HTR-8/SVneo (cell line): Measurements from ENCODE around the gene ANKRD44.

Source experiments
- DNase-seq: peaks from one replicate; pipeline ENCODE4 v3.0.0; 2011; ENCODE audit warnings: low spot score, mixed read lengths; ENCODE audit not compliant: insufficient read length
- FAIRE-seq: peaks from 2 replicates; lab custom pipeline; 2011; peaks lifted over from hg19 to GRCh38; lab: Jason Lieb, UNC

Gene ANKRD44

DNA sequence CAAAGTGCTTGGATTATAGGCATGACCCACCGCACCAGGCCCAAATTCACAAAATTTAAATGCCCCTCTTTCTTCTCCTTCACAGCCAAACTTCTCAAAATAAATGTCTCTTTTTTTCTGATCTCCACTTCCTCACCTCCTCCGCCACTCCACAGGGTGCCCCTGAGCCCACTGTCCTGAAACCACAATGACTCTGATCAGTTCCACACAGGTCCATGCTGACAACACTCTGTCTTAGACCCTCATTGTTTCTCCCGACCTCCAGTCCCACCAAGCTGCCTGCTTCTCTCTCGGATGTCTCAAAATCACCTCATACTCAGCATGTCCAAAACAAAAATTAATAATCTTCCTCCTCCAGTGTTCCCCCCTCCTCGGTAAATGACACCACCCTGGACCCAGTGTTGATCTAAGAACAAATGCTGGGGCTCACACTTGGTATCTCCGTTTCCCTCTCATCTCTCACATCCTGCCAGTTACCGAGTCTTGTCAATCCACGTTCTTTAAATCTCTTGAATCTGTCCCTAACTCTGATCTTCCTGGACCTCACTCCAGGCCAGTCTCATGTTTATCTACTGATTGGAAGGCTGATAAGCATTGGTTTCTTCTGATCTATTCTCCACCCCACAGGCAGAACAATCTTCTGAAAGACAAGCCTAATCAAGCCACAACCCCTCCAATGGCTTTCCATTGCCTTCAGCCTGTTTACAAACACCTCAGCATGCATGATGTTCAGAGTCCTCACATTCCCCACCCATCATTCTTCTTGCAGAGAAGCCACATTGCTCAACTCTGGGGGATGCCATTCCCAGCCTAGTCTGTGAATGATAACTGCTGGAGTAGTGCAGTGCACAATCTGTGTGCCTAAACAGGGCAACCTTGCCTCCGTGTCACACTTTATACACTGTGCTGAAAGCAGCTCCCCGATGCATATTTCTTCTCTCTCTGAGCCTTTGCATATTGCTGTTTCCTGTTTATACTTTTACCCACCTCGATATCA lies 12.4 kb upstream of the ANKRD44 start:
- FAIRE-seq, result no peak
- DNase-seq, result no peak

DNA sequence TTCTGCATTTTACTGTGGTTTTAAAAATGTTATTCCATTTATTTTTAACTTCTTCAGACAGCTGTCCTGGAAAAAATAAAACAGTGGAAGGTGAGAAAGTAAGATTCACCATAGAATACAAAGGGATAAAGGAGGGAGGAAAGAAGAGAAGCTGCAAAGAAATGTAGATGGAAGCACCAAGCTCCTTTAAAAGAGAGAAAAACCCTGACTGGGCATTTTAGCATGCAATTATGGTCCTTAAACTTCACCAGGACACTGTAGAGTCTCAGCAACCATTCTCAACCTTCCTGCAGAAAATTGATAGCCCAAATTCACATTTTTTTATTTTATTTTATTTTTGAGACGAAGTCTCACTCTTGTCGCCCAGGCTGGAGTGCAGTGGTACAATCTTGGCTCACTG lies 11.6 kb upstream of the ANKRD44 start:
- FAIRE-seq (no peak), DNase-seq (no peak)

DNA sequence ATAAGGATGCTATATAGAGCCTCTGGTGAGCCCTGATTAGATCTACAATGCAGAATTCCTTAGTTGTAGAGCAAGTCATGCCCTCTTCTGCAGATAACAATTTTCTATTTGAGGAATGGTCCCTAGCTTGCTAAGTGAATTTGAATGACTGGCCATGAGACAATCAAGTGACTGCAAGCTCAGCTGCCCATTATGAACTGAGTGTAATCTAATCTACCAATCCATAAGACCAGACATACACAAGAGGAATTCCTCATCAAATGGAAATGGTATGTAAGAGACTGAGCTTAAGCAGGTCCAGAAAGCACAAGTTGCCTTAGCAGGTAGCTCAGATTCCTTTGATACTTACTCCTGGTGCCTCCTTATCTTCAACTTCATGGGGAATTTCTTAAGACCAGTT lies 4.8 kb upstream of the ANKRD44 start:
- no peak for FAIRE-seq

DNA sequence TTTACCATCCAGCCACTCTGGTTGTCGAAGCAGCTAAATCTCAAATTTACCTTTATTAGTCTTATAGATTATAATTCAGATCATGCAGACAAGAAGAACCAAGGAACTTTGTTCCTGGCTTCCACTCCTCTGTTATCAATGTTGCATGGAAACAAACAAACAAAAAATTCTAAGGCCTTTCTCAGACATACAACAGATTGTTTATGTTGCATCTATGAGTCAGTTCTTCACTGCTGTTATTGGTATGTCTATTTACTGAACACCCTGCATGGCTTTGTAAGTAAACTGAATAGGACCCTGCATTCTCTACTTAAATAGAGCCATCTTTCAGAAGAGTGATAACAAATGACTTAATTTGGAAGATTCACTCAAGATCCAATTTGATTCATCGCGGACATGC lies 1.6 kb upstream of the ANKRD44 start:
- DNase-seq, result no peak
- FAIRE-seq, result no peak

More for the DNA sequence above, 4.8 kb upstream of the ANKRD44 start:
- DNase-seq, result no peak

DNA sequence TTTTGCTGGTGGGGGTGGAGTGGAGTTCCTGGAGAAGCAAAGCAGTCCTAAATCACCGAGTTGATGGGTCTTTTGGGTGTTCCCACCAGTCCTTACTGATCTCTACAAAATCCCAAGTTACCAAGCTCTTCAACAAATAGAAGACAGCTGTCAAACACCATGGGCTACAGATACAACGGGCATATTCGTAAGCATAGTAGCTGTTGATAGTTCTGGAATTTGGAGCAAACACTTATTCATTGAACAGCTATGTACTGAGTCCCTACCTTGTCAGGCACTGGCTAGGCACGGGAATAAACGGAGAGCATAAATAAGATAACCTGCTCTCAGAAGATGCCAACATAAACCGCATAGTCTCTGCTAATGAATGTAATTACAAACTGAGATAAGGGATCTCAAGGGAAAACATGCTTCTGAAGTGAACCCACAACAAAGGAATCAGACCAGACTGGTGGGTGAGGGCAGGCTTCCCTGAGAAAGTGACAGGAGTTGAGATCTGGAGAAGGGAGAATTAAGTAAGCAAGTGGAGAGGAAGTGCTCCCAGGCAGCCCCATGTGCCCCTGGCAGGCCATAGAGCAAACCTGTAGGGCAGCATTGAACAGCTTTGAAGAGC lies 947 bp upstream of the ANKRD44 start:
- DNase-seq (no peak), FAIRE-seq (no peak)

DNA sequence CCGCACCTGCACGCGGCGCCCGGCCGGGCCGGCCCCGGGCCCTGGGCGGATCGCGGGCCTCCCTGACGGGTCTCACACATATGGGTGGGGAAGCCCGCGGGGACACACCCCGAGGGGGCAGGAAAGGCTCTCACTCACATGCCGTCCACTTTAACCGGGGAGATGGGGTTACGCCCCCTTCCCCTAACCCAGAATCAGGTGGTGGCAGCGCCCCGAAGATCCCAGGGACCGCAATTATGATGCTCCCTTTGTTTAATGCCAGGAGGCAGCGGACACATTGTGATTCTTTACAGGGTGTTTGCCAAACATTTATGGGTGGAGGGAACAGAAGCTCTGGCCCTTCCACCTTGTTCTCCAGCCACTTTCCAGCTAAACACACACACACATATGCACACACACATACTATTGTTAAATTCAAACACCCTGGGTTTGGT lies 424 bp upstream of the ANKRD44 start:
- peak; percentile 11 for DNase-seq
- FAIRE-seq, result no peak

DNA sequence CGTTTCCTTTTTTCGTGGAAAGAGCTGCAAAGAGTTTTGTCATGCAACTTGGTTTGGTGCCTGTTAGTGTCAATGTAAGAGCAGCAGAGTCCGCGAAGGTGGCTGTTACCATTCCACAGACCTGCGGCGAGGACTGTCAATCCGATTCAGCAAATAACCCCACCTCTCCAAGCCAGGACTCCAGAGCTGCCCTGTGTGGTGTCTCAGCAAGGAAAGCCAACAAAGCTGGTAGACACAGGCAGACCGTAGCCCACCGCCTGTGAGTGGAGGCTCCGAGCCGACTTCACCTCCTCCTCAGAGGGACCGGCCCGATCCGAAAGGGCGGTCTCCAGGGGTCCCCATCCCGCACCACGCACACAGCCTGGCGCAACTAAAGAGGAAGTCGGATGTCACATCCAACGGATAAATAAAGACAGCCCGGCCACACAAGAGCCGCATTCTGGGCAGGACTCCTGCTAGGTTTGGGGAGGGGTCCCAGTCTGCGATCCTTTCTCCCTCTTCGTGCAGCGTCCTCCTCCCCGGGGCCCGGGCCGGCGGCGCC lies 819 bp downstream of the ANKRD44 start:
- DNase-seq (no peak), FAIRE-seq (no peak)

DNA sequence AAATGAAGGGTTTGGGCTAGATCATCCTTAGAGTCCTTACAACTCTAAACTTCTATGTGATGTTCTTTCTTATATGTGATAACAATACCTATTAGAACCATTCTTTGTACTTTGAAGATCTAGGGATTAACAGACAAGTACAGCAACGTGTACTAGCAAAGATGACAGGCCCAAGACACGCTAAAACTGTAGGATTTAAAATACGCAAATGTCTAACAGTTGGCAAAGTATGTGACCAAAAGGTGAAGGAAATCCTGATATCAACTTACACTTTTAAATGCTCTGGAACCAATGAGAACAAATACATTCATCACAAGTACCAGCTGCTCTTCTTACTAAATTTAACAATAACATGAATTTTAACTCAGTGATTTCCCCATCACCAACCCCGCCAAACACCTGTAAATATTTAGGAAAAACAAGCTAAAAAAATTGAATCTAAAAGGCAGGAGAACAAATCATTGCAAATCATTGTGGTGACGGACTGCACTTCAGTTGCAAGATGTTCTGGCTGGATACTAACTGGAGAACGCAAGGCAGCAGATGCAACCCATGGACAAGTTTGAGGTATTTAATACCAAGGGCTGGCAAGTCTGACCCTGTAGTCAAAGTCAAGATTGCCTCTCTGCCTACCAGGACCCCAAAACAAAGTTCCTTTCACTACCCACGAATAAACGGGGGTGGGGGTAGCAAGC lies 1.4 kb downstream of the ANKRD44 start:
- FAIRE-seq (no peak), DNase-seq (no peak)

DNA sequence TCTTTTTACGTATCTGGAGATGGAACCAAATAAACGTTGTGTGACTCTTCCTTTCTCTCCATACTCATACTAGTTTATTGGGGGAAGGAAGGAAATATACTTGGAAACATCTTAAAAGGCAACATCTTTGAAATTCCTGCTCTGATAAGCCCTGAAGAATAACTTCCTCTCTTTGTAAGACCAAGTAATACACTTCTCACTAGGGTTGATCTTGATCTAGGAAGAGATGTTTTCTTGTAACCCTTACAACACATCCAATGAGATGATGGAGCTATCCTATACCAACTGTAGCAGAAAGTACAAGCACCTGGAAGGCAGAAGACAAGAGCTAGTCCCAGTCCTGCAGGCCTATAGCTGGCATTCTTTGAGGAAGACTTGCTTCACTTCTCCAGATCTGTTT lies 2.0 kb downstream of the ANKRD44 start:
- DNase-seq (no peak), FAIRE-seq (no peak)

DNA sequence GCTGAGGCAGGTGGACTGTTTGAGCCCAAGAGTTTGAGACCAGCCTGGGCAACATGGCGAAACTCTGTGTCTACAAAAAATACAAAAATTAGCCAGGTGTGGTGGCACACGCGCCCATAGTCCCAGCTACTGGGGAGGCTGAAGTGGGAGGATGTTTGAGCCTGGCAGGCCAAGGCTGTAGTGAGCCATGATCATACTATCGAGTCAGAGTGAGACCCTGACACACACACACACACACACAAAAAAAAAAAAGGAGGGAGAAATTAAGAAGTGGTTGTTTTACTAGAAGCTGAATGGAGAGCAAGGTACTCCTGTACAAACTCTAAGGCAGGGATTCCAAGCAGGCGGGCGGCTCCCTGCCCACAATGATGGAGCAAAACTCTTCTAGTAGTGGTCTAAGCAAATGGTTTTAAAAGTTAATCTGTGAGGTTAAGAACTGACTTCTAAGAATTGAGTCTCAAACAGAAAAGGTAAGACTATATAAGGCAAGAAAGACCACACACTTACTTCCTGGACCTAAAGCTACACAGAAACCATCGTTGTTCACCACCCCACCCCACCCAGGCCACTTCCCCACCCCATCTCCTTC lies 2.6 kb downstream of the ANKRD44 start:
- DNase-seq (no peak), FAIRE-seq (no peak)

DNA sequence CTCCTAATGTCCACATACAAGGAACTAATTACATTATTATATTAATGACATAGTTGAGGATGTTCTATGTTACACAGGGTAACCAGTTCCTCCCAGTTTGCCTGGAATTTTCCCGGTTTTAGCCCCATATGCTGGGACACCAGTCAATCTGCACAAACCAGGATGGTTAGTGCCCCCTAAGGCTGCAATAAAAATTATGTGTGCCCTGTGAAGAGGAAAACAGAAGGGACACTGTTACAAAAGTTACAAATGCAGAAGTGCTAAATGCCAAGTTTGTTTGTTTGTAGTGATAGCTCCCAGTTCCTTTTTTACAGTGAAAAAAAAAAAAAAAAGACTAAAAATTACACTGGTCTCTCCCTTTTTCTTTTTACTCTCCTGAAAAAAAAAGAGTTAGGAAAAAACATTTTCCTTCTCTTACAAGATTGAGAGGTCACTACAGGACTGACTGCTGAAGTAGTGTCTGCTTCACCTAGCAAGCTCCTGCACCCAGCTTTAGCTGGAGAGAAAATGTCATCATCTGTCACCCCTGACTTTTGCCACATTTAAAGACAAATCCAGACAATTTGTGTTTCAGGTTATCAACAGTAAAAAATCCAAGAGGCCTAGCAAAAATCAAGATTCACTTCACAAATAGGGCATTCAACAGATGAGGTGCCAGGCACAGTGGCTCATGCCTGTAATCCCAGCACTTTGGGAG lies 3.2 kb downstream of the ANKRD44 start:
- no peak for DNase-seq

DNA sequence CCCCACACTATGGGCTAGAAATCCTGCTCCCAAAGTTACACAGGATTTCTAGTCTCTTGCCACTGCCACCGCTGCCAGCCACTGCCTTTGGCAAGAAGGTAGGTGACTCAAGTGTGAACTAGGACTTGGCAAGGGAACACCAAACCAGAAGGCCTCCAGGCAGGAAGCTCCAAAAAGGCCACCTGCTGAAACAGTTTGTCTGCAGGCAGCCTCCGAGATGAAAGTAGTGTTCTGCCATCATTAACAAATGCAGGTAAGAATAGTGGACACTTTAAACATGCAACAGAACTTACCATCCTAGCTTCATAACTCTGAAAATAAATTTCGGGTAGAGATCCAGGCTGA lies 3.9 kb downstream of the ANKRD44 start:
- DNase-seq, result no peak
- FAIRE-seq, result no peak

More for the DNA sequence above, 3.2 kb downstream of the ANKRD44 start:
- no peak for FAIRE-seq

DNA sequence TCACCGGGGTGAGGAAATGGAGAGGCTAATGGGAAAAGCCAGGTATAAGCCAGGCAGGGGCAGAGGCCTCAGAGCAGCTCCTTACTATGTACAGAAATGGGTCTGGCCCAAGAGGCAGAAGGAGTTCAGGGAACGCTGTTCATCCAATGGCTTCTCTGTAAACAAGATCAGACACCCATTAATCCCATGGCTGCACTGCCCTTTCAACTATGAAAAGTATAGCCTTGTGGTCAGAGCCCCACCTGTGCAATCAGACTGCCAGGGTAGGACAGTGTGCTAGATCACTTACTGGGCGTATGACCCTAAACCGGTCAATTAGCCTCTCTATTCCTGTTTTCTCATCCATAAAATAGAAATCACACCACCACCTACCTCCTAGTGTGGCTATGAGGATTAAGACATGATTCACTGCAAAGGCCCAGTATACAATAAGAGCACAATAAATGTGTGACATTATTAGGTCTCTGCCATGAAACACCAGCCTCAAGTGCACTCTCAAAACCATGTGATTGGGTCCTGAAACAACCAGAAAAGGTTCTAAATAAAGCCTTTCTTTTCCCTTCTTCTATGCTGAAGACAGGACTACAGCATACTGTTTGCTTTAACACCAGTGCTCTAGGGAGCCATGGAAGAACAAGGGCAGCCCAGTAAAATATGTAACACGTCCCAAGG lies 4.4 kb downstream of the ANKRD44 start:
- no peak for DNase-seq
- FAIRE-seq, result no peak

DNA sequence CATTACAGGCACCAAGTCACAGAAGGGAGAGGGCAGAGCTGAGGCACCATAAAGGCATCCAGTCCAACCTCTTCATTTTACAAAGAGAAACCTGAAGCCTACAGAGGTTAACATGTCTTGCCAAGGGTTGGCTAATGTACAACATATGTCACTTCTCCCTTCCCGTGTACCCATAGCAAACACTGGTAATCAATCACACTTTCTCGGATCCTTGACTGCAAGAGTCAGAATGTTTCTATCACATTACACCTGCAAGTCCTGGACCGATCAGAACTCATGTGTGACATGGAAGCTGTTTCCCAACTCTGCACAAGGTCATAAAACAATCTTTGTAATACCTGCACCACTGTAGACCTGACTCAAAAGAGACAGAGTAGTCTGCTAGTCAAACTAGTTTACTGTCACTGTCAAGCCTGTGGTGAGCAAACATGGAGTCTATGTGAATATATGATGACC lies 6.0 kb downstream of the ANKRD44 start:
- no peak for DNase-seq
- no peak for FAIRE-seq

DNA sequence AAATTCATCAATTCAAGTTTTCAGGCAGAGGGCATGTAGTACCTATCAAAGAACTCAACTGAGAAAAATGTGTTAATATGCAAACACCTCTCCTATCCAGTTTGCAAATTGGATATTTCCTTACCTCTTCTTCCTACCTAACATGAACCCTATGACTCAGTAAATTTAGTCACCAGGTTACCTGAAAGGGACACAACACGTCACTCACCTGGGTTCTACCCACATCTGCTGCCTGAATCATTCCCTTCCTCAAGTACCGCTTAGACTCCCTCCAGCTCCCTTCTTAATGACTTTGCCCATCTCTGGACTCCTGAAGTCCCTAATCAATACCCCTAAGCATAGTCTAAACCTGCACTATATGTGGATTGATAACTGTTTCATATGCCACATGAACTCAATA lies 10.4 kb downstream of the ANKRD44 start:
- DNase-seq (no peak), FAIRE-seq (no peak)

DNA sequence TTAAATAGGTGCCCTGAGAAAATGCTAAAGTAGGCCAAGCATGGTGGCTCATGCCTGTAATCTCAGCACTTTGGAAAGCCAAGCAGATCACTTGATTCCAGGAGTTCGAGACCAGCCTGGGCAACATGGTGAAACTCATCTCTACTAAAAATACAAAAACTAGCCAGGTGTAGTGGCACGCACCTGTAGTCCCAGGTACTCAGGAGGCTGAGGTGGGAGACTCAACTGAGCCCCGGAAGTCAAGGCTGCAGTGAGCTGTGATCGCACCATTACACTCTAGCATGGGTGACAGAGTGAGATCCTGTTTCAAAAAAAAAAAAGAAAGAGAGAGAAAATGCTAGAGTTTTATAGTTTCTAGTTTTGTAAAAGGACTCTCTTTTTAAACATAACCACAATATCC lies 12.0 kb downstream of the ANKRD44 start:
- no peak for FAIRE-seq
- DNase-seq, result no peak

DNA sequence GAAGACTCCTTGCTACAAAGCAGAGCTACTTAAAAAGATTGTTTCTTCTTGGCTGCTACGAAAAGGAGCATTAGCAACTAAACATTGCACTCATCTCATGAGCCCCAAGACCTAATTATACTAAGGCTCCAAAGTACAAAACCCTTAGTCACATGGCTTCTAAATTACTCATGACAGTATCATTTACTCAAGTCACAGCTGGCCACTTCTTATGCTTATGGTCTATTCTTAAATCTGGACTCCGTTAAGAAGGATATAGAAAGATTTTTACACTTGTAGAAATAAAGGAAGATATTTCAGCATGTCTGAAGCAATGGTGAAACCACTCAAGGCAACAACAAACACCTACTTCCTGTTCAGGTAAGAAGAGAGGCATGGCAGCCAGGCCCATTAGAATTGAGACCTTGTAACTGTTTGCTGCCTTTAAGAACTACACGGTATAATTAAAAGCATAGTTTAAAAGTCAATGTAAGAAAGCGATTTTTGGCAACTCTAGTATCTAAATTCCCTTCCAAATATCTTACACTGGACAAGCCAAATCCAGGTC lies 12.7 kb downstream of the ANKRD44 start:
- FAIRE-seq (no peak), DNase-seq (no peak)

DNA sequence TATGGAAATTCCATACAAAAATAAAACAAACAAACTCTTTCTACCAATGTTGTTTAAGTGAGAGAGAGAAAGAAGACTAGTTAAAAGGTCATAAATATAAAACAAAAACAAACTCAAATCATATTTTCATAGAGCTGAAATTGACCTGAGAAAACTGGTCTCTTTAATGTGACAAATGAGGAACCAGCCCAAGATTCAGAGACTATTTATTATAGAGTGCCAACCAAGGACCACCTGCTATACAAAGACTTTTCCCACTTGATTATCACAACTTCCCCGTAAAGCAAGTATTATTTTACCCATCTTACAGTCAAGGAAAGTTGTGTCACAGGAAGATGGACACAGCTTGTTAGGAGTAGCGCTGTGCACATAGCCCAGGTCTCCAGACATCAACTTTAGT lies 13.3 kb downstream of the ANKRD44 start:
- FAIRE-seq, result no peak

DNA sequence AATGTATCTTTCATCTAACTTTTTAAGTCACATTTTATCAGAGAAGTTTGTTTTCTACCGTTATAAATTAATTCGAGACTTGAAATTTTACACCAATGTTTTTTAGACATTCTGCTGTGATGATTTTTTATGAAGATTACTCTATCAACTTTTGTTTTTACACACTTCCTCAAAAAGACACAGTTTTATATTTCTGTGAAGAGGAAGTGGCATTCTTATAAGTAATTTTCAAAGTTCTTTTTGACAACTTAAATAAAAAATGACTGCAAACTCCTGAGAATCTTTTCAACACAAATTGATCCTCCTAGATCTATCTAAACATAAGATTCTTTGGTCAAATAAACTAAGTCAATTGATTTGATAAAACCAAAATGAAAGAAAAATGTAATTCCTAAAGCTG lies 13.7 kb downstream of the ANKRD44 start:
- DNase-seq (no peak), FAIRE-seq (no peak)

More for the DNA sequence above, 13.3 kb downstream of the ANKRD44 start:
- no peak for DNase-seq
